HEK293T (cell line): ENCODE data around the gene ZNF394.

Source experiments
- BHLHE40 ChIP-seq: fragments of 450-650 bp; IDR thresholded peaks from 2 replicates; pipeline ENCODE4 v1.6.1; 2016; ENCODE audit warnings: mild to moderate bottlenecking, moderate library complexity, borderline replicate concordance
- CTBP1 ChIP-seq: fragments of 450-650 bp; IDR thresholded peaks from 2 replicates; pipeline ENCODE4 v1.6.1; 2016; ENCODE audit warnings: borderline replicate concordance
- ELF4 ChIP-seq: fragments of 450-650 bp; IDR thresholded peaks from 2 replicates; pipeline ENCODE4 v1.6.1; 2017; ENCODE audit warnings: antibody characterized with exemption
- FOXM1 ChIP-seq: fragments of 450-650 bp; IDR thresholded peaks from 2 replicates; pipeline ENCODE4 v1.6.1; 2017; ENCODE audit warnings: mild to moderate bottlenecking, borderline replicate concordance
- HDGF ChIP-seq: fragments of 450-650 bp; IDR thresholded peaks from 2 replicates; pipeline ENCODE4 v1.6.1; 2017; ENCODE audit warnings: antibody characterized with exemption, borderline replicate concordance
- NFRKB ChIP-seq: fragments of 450-650 bp; IDR thresholded peaks from 2 replicates; pipeline ENCODE4 v1.6.1; 2016; ENCODE audit warnings: mild to moderate bottlenecking, moderate library complexity
- SP1 ChIP-seq: fragments of 450-650 bp; IDR thresholded peaks from 2 replicates; pipeline ENCODE4 v1.6.1; 2017
- ZNF384 ChIP-seq: fragments of 450-650 bp; IDR thresholded peaks from 2 replicates; pipeline ENCODE4 v1.6.1; 2016

GRCh38 chr7:99459087-99459486 is 41.0 kb downstream of the ZNF394 start:
- TF ChIP-seq ELF4 (no peak), FOXM1 (no peak), HDGF (no peak), SP1 (no peak), ZNF384 (no peak), BHLHE40 (no peak), NFRKB (no peak), CTBP1 (no peak)
